ENCODE measurements around the gene OR52K1.
A peak's percentile ranks its signal among the peaks of the same experiment; 100 is the strongest.

The OR52K1 gene

GRCh38 chr11:4466131-4466870 lies 16.1 kb upstream of the OR52K1 start:
- TF ChIP-seq, protein P1, sequence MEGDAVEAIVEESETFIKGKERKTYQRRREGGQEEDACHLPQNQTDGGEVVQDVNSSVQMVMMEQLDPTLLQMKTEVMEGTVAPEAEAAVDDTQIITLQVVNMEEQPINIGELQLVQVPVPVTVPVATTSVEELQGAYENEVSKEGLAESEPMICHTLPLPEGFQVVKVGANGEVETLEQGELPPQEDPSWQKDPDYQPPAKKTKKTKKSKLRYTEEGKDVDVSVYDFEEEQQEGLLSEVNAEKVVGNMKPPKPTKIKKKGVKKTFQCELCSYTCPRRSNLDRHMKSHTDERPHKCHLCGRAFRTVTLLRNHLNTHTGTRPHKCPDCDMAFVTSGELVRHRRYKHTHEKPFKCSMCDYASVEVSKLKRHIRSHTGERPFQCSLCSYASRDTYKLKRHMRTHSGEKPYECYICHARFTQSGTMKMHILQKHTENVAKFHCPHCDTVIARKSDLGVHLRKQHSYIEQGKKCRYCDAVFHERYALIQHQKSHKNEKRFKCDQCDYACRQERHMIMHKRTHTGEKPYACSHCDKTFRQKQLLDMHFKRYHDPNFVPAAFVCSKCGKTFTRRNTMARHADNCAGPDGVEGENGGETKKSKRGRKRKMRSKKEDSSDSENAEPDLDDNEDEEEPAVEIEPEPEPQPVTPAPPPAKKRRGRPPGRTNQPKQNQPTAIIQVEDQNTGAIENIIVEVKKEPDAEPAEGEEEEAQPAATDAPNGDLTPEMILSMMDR (conservative IDR thresholded peaks at IDR 0.05; ENCODE audit: low read depth, low read length) = no peak
- no peak overlapping the region for H3K4me3 ChIP-seq (ENCODE audit: low read depth, low read length)

GRCh38 chr11:4466871-4467442 lies 15.5 kb upstream of the OR52K1 start:
- H3K4me3 ChIP-seq (ENCODE audit: low read depth, low read length) = no peak overlapping the region
- DNase-seq (ENCODE audit: low read depth) = no peak
- TF ChIP-seq, protein P1 (conservative IDR thresholded peaks at IDR 0.05; ENCODE audit: low read depth, low read length) = no peak

More at GRCh38 chr11:4466131-4466870, 16.1 kb upstream of the OR52K1 start:
- DNase-seq (ENCODE audit: low read depth) = no peak

- no peak overlapping the region for H3K4me3 ChIP-seq (ENCODE audit: low read depth, low read length)
- DNase-seq (ENCODE audit: low read depth) = no peak
- TF ChIP-seq, protein P1 (conservative IDR thresholded peaks at IDR 0.05; ENCODE audit: low read depth, low read length) = no peak
Measured at GRCh38 chr11:4467811-4468606, 14.4 kb upstream of the OR52K1 start.

- no peak overlapping the region for H3K4me3 ChIP-seq (ENCODE audit: low read depth, low read length)
- TF ChIP-seq, protein P1 (conservative IDR thresholded peaks at IDR 0.05; ENCODE audit: low read depth, low read length) = no peak
- DNase-seq (ENCODE audit: low read depth) = no peak
Measured at GRCh38 chr11:4479644-4480043, 2.8 kb upstream of the OR52K1 start.

GRCh38 chr11:4480577-4481239 lies 1.7 kb upstream of the OR52K1 start:
- peak; percentile 14 for DNase-seq (ENCODE audit: low read depth)
- H3K4me3 ChIP-seq (ENCODE audit: low read depth, low read length) = no peak overlapping the region
- TF ChIP-seq, protein P1 (conservative IDR thresholded peaks at IDR 0.05; ENCODE audit: low read depth, low read length) = no peak

- TF ChIP-seq, protein P1 (conservative IDR thresholded peaks at IDR 0.05; ENCODE audit: low read depth, low read length) = no peak
- H3K4me3 ChIP-seq (ENCODE audit: low read depth, low read length) = no peak overlapping the region
- DNase-seq (ENCODE audit: low read depth) = no peak
Measured at GRCh38 chr11:4481240-4481582, 1.2 kb upstream of the OR52K1 start.

Data from choroid plexus epithelial cell (primary cell).